HCT116 (cell line): ENCODE results near the gene HLA-DOA. TPM values are rescaled to one million over a fixed set of nuclear protein-coding genes. Genes with fewer than 3 reads are reported as not detected.

Experiments
- ATAC-seq: fragments of 200-7000 bp; cut with Tn5 transposase; 2 replicates; pipeline ENCODE4 v1.9.1; 2020; ENCODE audit warnings: mild to moderate bottlenecking, moderate library complexity
- BruUV-seq: library from RNA; stranded (reverse); fragments of 400-500 nt; replicated peaks from 2 replicates; lab custom pipeline; 2021; lab: Mats Ljungman, UMichigan
- CTCF ChIA-PET: fragments of 300-600 bp; sonication (Branson Sonifier 250); formaldehyde crosslinking; loops from one replicate; lab custom pipeline; 2021; ENCODE audit warnings: antibody characterized with exemption; lab: Charles Lee
- POLR2A ChIA-PET: fragments of 300-600, 350-600 bp; sonication (Branson Sonifier 250); formaldehyde crosslinking; loops from one replicate; lab custom pipeline; 2021; ENCODE audit warnings: antibody characterized with exemption; lab: Charles Lee
- RAD21 ChIA-PET, 2 experiments: fragments of 300-600 bp; sonication (Branson Sonifier 250); formaldehyde crosslinking; loops; one replicate each; lab custom pipeline; 2023; ENCODE audit warnings: low total read pairs in 2 of 2; ENCODE audit not compliant: uncharacterized antibody in 2 of 2, unreplicated experiment in 2 of 2, low non-redundant PET in 1 of 2; lab: Charles Lee
- DNase-seq: peaks from one replicate; pipeline ENCODE4 v3.0.0-alpha.2; 2010; ENCODE audit warnings: low read depth, low spot score
- H2AFZ ChIP-seq: fragments of 200-600 bp; shearing (Covaris generic), sonication (generic); 2 replicates; pipeline ENCODE4 v1.6.1; 2017; ENCODE audit warnings: low read depth, mixed run types, mixed read lengths, antibody characterized with exemption, low read length; ENCODE audit not compliant: poor library complexity, severe bottlenecking
- H3K27ac ChIP-seq: 2 replicates; pipeline ENCODE4 v1.5.1; 2012; ENCODE audit warnings: low read depth, low read length
- H3K27me3 ChIP-seq: fragments of 200-600 bp; sonication (generic); 2 replicates; pipeline ENCODE4 v1.6.1; 2016; ENCODE audit warnings: mixed run types, low read length, mixed read lengths; ENCODE audit not compliant: insufficient read depth
- H3K36me3 ChIP-seq, 2 experiments: fragments of 200-500 bp in 1 of 2; fragments of 200-600 bp in 1 of 2; sonication (Bioruptor generic) in 1 of 2; sonication (generic) in 1 of 2; 2 replicates each; pipeline versions ENCODE4 v1.5.1 to v1.6.1; 2014 to 2016; ENCODE audit warnings: low read length in 2 of 2, inconsistent platforms in 1 of 2, mixed read lengths in 1 of 2, mixed run types in 1 of 2; ENCODE audit not compliant: insufficient read depth in 2 of 2, control insufficient read depth in 1 of 2
- H3K4me1 ChIP-seq, 2 experiments: fragments of 200-600 bp in 1 of 2; sonication (generic) in 1 of 2; 2 replicates each; pipeline versions ENCODE4 v1.5.1 to v1.6.1; 2012 to 2017; ENCODE audit warnings: low read length in 2 of 2, inconsistent platforms in 1 of 2, mild to moderate bottlenecking in 1 of 2, mixed read lengths in 1 of 2, mixed run types in 1 of 2, moderate library complexity in 1 of 2; ENCODE audit not compliant: insufficient read depth in 2 of 2, control insufficient read depth in 1 of 2
- H3K4me2 ChIP-seq: fragments of 200-600 bp; sonication (generic); 2 replicates; pipeline ENCODE4 v1.6.1; 2017; ENCODE audit warnings: mixed run types, low read length, mixed read lengths
- H3K4me3 ChIP-seq, 2 experiments: fragments of 200-600 bp in 1 of 2; sonication (generic) in 1 of 2; replicated peaks in 1 of 2; 2 replicates each; pipeline ENCODE4 v1.5.1; 2011 to 2016; ENCODE audit warnings: low read length in 2 of 2, control low read depth in 1 of 2, low read depth in 1 of 2, mild to moderate bottlenecking in 1 of 2, mixed read lengths in 1 of 2, mixed run types in 1 of 2
- H3K79me2 ChIP-seq: fragments of 200-600 bp; sonication (generic); 2 replicates; pipeline ENCODE4 v1.6.1; 2017; ENCODE audit warnings: mild to moderate bottlenecking, mixed run types, low read length, moderate library complexity, mixed read lengths; ENCODE audit not compliant: insufficient read depth
- H3K9ac ChIP-seq: fragments of 200-600 bp; sonication (generic); 2 replicates; pipeline ENCODE4 v1.6.1; 2016; ENCODE audit warnings: low read length, mixed read lengths
- H3K9me2 ChIP-seq: fragments of 200-600 bp; sonication (generic), shearing (Covaris generic); 2 replicates; pipeline ENCODE4 v1.6.1; 2017; ENCODE audit warnings: mixed run types, mild to moderate bottlenecking, moderate library complexity; ENCODE audit not compliant: insufficient read depth
- H3K9me3 ChIP-seq, 2 experiments: fragments of 200-500 bp in 1 of 2; fragments of 200-600 bp in 1 of 2; sonication (Bioruptor generic) in 1 of 2; sonication (generic) in 1 of 2; 2 replicates each; pipeline ENCODE4 v1.6.1; 2014 to 2017; ENCODE audit warnings: low read length in 2 of 2, mixed read lengths in 2 of 2, inconsistent platforms in 1 of 2, low read depth in 1 of 2, mild to moderate bottlenecking in 1 of 2, mixed run types in 1 of 2, moderate library complexity in 1 of 2; ENCODE audit not compliant: control insufficient read depth in 1 of 2, insufficient read depth in 1 of 2
- H4K20me1 ChIP-seq: fragments of 200-600 bp; sonication (generic), shearing (Covaris generic); 2 replicates; pipeline ENCODE4 v1.6.1; 2017; ENCODE audit warnings: mixed run types, mild to moderate bottlenecking, moderate library complexity; ENCODE audit not compliant: insufficient read depth
- CTCF ChIP-seq, 3 experiments: fragments of 200-600 bp in 1 of 3; sonication (generic) in 1 of 3; IDR thresholded peaks in 2 of 3; conservative IDR thresholded peaks in 1 of 3; 2 replicates each; pipeline ENCODE4 v1.5.1; 2012 to 2017; ENCODE audit warnings: low read depth in 2 of 3, low read length in 2 of 3, antibody characterized with exemption in 1 of 3, borderline replicate concordance in 1 of 3, control low read depth in 1 of 3, mild to moderate bottlenecking in 1 of 3, mixed read lengths in 1 of 3, mixed run types in 1 of 3, moderate library complexity in 1 of 3; ENCODE audit not compliant: insufficient read depth in 1 of 3
- JUND ChIP-seq: IDR thresholded peaks from 2 replicates; pipeline ENCODE4 v1.6.1; 2012
- MAX ChIP-seq: IDR thresholded peaks from 2 replicates; pipeline ENCODE4 v1.6.1; 2012
- POLR2A ChIP-seq: IDR thresholded peaks from 2 replicates; pipeline ENCODE4 v1.7.0; 2011; ENCODE audit warnings: borderline replicate concordance; ENCODE audit not compliant: insufficient read depth, insufficient read length; ENCODE audit errors: extremely low read depth
- RAD21 ChIP-seq: IDR thresholded peaks from 2 replicates; pipeline ENCODE4 v1.6.1; 2012; ENCODE audit warnings: low read depth, mild to moderate bottlenecking
- REST ChIP-seq: IDR thresholded peaks from 2 replicates; pipeline ENCODE4 v1.6.1; 2012; ENCODE audit warnings: low read depth
- SP1 ChIP-seq: IDR thresholded peaks from 2 replicates; pipeline ENCODE4 v1.6.1; 2012; ENCODE audit warnings: low read depth
- YY1 ChIP-seq: IDR thresholded peaks from 2 replicates; pipeline ENCODE4 v1.6.1; 2011; ENCODE audit warnings: low read length, low read depth, moderate library complexity, mild to moderate bottlenecking; ENCODE audit not compliant: insufficient replicate concordance; ENCODE audit errors: extremely low read depth
- intact Hi-C: fragments of 100-400 bp; cut with micrococcal nuclease; formaldehyde crosslinking; loops from 2 replicates; pipeline ENCODE4 v1.10.0; 2022
- total RNA-seq: library from RNA; stranded (reverse); gene quantifications from one replicate; pipeline ENCODE4 v1.2.1, GENCODE V29; 2021; ENCODE audit not compliant: unreplicated experiment

HLA-DOA gene
- total RNA-seq, 1 experiment from 2014 or later, result 0.39 TPM

GRCh38 chr6:33053230-33053629, 43.8 kb upstream of the HLA-DOA start:
- no peaks in the 10 kb centered on the region for H3K9me3 ChIP-seq
- H4K20me1 ChIP-seq, result no peaks in the 10 kb centered on the region
- BruUV-seq, result no TSS peak
- no peak overlapping the region for H3K4me3 ChIP-seq
- H3K36me3 ChIP-seq, result no peaks in the 10 kb centered on the region
- H3K4me1 ChIP-seq, result no peaks in the 10 kb centered on the region
- H3K79me2 ChIP-seq, result no peaks in the 10 kb centered on the region
- H3K27me3 ChIP-seq, result peaks cover 6% of the 10 kb centered on the region; the same call in 1 of the 2 replicates
- H3K27ac ChIP-seq, result no peak overlapping the region
- H2AFZ ChIP-seq, result no peak overlapping the region
- RAD21 ChIA-PET, result no interaction called here
- CTCF ChIA-PET, result no interaction called here
- H3K4me2 ChIP-seq, result no peak overlapping the region
- no peak for DNase-seq
- H3K9ac ChIP-seq, result no peak overlapping the region
- TF ChIP-seq CTCF (IDR thresholded peaks at IDR 0.05 in 2 of 3, conservative IDR thresholded peaks at IDR 0.05 in 1 of 3; ENCODE audit: borderline replicate concordance in 1 of 3, insufficient read depth in 1 of 3, low read depth in 2 of 3, low read length in 2 of 3) (no peak), REST (no peak), JUND (no peak), POLR2A (no peak), SP1 (no peak), YY1 (no peak), RAD21 (no peak), MAX (no peak)
- POLR2A ChIA-PET, result no interaction called here
- no peaks in the 10 kb centered on the region for H3K9me2 ChIP-seq
- ATAC-seq, result no peak
- intact Hi-C loops, result no loop called here
